ENCODE measurements around the gene DOP1A. TPM values are rescaled to one million over a fixed set of nuclear protein-coding genes. Genes with fewer than 3 reads are reported as not detected.

The DOP1A gene
- total RNA-seq, 2 donors from 2014 or later: 7.6 to 8.9 TPM

Other genes starting within 250 kb of the DOP1A start
- 10 to 100 TPM in 1 of 2 donors, 1 to 10 TPM in 1; 6.2 to 11.0 TPM for gene UBE3D, start 1.8 kb upstream of the DOP1A start, total RNA-seq
- gene PGM3, start 125.6 kb downstream of the DOP1A start, total RNA-seq: 10 to 100 TPM; 21.3 to 35.8 TPM
- 1 to 10 TPM; 1.4 to 1.7 TPM for gene RWDD2A, start 125.7 kb downstream of the DOP1A start, total RNA-seq